GM11168 (cell line): ENCODE data around the gene NFS1.

ENCODE experiments used
- in situ Hi-C: fragments of 300-500 bp; cut with MboI; formaldehyde crosslinking; loops from one replicate; pipeline ENCODE4 v1.12.0; 2022; ENCODE audit warnings: low sequenced_read_pairs; ENCODE audit not compliant: unreplicated experiment

NFS1 gene

DNA sequence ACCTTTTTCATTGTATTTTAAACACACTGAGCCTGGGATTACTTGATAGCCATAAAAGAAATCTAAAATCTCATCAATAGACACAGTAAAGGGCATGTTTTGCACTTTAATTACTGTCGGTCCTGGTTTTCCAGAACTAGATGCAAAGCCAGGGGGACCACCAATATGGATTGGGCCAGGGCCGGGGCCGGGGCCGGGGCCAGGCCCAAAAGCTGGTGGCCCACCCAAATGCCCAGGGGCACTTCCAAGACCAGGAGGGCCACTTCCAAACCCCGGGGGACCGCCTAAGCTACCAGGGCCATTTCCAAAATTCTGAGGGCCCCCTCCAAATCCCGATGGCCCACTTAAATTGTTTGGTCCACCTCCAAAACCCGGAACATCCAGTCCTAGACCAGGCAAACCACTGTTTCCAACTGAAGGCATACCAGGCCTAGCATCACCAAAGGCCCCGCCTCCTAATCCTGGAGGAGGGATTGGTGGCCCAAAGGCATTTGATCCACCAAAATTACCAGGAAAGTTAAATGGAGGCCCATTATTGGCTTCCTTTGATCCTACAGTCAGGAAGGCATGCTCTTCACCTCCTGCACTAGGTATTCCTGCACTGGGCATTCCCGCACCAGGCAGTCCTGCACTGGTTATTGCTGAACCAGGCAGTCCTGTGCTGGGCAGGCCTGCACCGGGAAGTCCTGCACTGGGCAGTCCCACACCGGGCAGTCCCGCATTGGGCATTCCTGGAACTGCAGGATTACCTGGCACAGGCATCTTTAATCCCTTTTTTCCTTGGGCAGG is 46.3 kb downstream of the NFS1 start:
- in situ Hi-C loops: no loop called here

DNA sequence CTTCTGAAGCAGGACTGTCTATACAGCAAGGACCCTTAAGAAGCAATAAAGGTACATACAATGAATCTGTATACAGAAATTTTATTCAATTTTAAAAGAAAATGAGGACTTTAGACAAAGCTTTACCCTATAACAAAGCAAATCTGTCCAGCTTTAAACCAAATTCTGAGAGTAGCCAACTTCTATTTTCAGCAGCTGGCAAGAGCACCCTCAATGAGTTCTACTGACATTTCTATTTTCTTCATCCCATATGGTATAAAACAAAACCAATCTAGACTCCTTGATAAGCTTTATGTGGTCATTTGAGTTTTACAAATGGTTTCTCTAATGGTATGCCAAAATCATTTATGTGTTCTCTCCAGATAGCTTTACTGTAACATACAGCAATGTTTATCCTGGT is 47.2 kb downstream of the NFS1 start:
- in situ Hi-C loops: no loop called here

DNA sequence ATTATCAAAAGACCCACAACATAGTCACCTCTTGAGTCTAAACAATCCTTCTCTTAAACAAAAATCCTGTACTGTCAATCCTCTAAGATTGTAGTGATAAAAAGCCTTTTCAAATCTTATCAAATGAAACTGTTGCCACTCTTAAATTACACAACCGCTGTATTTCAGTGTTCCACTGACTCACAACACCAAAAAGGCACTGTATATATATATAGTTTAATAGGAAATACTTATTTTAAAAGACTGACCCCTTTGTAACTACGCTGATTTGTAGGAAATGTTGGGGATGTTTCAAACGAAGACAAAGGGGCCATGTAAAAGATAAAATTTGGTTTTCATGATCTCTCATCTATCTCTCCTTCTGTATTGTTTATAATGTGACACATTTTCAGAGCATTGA is 48.5 kb downstream of the NFS1 start:
- in situ Hi-C loops: no loop called here

DNA sequence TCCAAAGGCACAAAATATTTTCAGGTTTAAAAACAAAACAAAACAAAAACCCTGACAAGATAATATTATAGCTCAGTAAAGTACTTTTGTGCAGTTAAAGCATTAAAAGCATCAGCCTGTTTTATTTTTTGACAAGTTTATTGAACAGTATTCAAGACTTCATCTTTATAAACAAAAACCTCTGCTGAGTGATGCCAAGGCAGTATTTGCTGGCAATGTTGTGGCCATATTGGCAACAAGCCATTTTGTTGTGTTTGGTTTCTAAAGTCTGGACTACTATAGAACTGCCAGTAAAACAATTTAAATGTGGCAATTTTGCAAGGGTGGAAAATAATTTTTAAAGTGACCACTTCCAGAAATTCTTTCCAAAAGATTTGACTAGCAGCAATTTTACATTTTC is 50.3 kb downstream of the NFS1 start:
- in situ Hi-C loops: no loop called here

DNA sequence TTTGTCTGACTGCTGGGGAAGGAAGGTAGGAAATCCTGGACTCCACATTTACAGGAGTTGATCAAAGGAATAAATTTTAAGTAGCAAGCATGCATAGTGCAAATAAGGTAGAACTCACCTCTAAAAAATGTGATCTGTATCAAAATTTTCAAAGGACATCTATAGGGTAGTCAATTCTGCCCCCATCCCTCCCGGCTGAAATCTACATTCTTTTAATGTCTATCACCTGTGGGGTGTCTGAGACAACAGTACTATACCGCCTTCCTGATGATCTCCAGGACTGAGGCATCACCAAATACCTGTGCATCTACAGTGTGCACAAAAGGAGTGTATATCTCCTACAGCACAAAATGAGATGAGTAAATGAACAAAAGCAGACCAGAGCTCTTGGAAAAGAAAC is 54.3 kb downstream of the NFS1 start:
- in situ Hi-C loops: no loop called here

DNA sequence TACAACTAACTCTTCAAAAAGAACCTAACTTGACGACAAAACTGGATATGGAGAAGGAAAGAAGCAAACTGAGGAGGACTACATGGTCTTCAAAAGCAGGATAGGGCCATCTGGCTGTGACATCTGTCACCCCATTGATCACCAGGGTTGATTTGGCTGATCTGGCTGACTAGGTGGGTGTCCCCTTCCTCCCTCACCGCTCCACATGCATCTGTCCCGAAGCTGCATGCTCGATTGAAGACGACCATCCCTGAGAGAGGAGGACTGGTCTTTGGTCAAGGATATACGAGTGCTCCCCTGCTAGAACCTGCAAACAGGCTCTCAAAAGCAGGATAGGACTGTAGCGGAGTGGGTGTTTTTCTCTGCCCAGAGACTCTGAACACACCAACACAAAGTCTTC is 56.1 kb downstream of the NFS1 start:
- in situ Hi-C loops: no loop called here

DNA sequence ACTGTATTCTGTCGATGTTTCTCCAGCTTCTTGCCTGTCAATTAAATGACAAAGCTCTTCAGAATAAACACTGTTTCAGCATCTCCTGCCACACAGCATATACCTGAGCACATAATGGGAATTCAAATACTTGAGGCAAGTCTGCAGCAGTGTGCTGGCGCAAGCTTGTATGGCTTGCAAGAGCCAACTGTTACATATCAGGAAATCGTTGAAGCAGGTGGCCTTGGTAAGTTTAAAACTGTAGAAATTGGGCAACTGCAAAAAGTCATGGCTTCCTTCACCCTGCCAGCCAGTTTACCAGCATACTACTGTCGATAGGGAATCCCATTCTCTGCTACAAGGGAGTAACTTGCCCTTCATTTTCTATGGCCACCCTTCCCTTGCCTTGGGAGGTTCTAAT is 57.4 kb downstream of the NFS1 start:
- in situ Hi-C loops: no loop called here

DNA sequence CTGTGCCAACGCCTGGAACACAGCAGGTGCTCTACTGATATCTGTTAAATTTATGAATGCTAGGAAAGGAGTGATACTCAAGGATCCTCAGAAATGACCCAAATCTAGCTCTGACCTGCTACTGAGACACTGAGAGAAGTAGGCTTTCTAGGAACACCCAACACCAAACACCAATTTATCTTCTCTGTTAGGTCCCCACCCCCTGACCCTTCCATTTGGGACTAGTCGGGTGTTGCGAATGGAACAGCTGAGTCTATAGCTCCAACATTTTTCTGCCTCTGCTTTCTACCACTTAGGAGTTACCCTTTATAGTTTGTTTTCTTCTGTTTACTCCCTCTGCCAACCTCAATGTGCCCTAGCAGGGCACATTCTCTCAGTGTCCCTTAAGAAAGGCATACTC is 58.4 kb downstream of the NFS1 start:
- in situ Hi-C loops: no loop called here

DNA sequence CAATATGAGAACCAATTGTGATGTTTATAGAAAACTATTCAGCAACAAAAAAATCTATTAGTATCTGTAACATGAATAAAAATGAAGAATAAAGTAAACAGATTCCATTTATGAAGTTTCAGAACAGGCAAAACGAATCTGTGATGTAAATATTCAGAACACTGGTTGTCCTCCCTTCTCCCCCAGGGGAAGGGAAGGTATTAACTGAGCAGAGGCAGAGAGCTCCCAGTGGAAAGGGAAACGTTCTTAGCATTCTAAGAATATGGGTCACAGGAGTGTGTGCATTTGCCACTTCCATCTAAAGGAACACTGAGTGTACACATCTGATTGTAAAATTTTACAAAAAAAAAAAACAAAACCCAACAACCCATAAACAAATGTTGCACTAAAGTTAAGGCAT is 60.4 kb downstream of the NFS1 start:
- in situ Hi-C loops: no loop called here

DNA sequence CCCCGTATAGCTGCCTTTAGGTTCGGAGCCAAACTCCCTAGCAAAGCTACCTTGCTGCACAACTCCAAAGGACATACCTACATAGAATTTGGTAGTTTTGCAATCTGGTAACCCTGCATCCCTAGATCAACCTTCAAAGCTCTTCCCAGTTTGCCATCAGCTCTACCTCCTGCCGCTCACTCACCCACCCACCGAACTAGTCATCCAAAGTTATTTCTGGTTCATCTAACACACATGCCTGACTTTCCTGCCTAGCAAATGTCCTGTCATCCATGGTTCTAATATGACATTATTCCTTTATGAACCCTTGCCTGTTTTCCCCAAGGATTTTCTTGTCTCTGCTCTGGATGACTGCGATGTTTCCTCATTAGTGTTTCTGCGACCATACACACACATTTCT is 61.9 kb downstream of the NFS1 start:
- in situ Hi-C loops: no loop called here

DNA sequence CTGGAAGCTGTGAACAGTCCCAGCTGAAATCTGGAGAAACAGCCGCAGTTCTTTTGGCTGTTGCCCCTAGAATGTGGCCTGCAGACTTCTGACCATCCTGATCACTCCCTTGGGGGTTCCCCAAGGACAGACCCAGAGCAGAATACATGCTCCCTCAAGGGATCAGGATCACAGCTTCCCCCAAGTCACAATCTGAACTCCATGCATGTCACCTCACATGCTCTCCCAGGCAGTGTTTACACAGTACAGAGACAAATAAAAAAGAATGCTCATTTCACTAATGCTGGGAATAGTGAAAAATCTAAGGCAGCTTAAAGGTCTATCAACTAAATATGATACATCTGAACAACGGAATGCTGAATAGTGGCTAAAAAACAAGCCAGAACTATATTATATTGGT is 63.1 kb downstream of the NFS1 start:
- in situ Hi-C loops: no loop called here

DNA sequence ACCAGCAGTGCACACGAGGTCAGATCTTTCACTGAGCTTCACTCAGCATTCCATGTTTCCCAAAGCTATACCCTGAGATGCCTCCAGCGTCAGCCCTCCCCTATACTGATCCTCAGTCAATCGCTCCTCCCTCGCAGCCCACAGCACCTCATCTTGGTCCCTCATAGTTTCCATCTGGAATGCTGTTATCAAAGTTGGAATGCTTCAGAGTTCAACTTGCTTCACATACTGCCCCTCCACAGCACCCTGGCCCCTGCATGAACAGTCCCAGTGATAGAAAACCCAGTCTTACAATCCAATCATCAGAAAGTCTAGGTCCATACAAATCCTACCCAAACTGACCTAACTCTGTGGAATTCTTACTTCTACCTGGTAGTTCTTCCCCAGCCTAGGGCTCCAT is 63.5 kb downstream of the NFS1 start:
- in situ Hi-C loops: no loop called here

DNA sequence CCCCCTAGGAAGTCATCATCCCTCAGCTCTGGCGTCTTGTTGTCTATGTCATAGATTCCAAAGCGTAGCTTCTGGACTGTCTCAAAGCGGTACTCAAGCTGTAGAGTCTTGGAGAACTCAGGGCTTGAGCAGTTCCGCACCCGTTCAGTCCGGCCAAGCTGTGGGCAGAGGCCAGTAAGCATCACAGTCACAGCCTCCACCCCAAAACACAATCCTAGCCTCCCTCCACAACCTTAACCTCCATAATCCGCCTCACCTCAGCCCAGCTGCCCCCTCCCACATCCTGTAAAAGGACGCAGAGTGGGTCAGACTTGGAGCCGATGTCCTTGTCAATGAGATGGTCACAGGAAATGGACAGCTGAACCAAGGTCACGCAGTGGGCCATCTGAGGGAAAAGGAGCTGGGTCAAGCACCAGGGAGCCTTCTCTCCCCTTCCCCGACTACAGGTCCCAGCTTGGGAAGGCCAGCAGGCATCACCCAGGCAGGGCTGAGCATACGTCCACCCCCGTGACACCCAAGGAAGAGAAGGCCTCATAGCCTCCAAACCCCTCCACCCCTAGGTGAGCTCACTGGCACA is 66.5 kb downstream of the NFS1 start:
- in situ Hi-C loops: no loop called here

DNA sequence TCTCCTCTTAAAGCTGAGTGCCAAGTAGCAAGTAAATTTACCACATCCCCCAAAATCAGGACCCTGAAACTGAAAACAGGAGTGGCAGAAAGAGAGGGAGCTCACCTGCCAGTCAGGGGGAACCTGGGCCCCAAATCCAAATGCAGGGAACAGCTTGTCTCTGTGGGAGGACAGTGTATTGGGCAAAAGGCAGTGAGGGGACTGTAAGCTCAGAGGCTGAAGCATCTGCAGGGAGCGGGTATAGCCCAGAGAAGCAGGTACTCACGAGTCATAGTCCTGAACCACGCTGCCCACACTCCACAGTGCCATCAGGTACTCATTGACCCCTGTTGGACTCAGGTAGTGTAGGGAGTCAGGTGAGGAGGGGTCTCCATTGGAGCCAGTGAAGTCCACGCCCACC is 68.5 kb downstream of the NFS1 start:
- in situ Hi-C loops: no loop called here

DNA sequence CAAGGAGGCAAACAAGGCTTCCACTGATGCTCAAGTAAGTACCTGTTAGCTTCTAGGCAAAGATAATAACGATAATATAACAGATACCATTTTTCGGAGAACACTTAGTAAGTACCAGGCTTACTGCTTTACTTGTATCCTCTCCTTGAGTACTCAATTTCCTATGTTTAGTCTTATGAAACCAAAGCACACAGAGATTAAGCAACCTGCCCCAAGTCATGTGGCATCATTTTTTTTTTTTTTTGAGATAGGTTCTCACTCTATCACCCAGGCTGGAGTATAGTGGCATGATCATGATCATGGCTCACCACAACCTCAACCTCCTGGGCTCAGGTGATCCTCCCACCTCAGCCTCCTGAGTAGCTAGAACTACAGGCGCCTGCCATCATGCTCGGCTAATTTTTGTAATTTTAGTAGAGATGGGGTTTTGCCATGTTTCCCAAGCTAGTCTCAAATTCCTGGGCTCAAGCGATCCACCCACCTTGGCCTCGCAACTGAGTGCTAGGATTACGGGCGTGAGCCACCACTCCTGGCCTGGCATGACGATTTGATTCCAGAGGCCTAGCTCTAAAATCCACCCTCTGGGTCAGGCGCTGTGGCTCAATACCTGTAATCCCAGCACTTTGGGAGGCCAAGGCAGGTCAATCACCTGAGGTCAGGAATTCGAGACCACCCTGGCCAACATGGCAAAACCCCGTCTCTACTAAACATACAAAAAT is 69.6 kb downstream of the NFS1 start:
- in situ Hi-C loops: no loop called here

DNA sequence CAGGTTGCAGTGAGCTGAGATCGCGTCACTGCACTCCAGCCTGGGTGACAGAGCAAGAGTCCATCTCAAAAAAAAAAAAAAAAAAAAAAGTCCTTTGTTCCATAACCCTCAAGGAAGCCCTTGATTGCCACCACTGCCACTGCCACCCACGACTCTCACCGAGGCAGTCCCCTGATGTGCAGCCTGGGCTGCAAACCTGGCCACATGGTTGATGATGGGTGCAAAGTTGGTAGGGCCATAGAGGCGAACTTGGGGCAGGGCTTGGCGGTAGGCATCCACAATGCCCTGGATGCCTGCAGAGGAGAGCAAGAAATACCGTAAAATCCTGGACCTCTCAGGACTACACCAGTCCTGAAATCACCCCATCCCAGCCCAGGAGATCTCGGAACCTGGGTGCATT is 72.0 kb downstream of the NFS1 start:
- in situ Hi-C loops: no loop called here

DNA sequence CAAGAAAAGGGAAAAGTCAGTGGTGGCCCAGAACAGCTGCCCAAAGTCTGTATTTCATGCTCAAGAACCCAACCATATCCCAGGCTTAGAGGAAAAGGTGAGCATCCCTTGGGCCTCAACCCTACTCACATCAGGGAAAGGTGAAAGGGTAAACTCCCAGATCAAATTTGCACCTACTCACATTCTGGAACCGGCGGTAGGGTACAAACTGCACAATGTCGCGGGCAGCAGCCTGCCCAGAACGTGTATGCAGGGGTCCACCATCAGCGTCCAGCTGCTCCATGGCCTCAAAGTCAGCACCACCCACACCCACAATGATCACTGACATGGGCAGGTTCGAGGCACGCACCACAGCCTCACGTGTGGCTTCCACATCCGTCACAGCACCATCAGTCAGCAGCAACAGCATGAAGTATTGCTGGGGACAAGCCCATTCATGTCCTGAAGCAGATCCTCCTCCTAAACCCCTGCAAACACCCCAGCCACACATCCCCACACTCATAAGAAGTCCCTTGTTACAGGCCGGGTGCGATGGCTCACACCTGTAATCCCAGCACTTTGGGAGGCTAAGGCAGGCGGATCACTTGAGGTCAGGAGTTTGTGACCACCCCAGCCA is 72.7 kb downstream of the NFS1 start:
- in situ Hi-C loops: no loop called here

DNA sequence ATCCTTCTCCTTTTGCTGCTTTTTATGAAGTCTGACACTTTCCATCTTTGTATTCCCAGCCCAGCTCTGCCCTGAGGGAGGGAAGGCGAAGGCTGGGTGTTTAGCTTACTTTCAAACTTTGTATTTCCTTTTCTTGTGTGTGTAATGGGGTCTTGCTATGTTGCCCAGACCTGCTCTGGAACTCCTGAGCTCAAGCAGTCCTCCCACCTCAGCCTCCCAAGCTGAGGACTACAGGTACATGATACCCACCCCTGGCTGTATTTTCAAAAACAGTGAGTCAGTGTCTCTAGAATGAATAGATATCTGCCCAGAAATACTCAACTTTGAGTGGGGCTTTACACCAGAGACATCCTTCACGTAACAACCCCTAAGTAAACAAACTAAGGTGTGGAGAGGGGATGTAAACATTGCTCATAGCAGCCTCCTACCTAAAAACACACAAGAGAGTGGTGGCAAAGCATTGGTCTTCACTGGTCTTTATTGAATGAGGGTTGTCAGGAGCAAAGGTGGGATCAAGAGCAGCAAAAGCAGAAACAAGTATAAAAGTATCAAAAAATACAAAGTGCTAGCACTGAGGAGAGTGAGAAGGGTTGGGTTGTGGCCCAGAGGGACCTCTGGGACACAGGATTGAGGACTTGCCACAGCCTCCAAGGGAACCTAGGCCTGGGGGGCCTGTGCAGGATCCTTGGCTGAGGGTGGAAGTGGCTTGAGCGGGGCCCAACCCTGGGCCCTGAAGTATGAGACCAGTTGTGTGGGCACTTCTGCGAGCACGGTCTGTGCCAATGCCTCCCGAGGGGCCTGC is 73.4 kb downstream of the NFS1 start:
- in situ Hi-C loops: no loop called here

DNA sequence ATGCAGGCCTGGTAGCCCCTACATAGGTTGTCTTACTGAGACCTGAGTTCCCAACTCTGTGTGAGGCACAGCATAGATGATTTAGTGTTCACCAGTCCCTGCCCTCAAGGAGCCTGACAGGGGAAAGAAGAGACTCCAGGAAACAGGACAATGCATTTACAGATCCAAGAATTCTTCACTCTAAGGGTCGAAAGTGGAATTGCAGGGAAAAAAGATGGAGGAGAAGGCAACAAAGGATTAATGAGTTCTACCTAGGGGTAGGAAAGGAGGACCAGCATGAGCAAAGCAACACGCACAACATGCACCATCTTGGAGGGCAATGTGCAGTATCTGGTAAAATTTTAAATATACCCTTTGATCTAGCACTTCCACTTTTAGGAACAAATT is 77.6 kb downstream of the NFS1 start:
- in situ Hi-C loops: no loop called here

DNA sequence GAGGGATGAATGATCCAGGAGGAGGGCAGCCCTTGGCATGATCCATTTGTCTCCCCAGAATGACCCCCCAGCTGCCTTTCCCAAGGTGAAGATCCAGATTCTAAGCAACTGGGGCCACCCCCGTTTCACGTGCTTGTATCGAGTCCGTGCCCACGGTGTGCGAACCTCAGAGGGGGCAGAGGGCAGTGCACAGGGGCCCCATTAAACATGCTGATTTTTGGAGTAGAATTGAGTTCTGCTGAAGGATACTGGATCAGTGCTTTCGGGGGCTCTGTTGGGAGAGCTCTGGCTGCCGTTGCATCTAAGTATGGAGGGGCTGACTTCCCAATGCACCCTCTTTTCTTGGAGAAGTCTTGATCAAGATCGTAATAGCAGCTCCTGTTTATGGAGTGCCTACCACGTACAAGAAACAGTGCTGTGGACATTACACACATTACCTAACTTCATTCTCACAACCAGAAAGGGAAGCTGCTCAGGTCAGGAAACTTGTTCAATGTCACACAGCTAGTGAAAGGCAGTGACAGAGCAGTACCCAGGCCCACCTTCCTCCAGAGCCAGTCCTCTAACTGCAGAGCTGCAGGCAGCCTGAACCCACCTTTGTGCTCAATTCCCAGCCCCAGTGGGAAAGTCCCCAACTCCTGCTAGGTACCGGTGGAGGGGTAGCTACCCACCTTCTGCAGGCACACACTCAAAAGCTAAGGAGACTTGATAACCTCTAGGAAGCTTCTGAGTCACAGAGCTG is 78.2 kb downstream of the NFS1 start:
- in situ Hi-C loops: no loop called here
